ENCODE data around the gene ADCY2.

The ADCY2 gene

DNA sequence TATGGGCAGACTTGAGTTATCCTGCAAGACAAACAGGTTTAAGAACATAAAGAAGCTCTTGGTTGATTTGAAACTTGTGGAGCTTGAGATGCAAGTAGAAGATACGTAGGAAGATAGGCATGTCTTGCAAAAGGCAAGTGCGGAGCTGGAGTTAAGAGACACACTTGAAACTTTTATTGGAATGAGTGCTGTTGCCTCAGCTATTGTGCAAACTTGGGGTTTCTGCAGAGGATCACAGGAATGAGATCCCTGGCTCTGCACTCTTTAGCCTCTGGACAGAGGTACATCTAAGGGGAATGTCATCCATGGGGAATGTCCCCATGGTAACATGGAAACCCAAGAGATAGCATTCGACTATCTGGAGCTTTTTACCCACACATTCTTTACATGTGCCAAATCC, 121.1 kb downstream of the ADCY2 start:
- DNase-seq = no peak

DNA sequence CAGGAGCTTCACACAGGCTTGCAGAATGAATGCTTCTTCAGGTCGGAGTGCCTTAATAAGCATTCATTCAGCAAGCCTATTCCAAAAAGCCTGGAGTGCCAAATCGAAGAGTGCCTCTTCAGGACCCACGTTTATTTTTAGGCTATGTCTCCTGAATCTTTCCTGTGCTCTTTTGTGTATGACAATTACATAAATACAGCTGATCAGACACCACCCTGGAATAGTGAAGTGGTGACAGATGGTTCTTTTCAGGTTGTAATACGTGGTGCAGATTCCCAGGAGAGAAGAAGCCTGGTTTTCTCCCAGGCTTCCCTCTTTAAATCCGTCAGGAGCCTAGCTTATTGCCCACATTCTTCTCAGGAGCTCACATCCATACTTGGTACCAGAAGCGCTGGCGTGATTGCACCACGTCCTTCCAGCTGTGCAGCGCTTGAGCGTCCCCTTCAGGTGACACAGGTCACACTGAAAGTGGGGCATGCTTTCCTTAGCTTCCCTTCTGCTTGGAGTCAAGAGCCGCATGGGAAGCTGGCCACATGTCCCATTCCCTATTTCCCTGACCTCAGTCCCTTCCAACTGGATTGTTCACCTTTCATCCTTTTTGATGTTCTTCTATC, 123.1 kb downstream of the ADCY2 start:
- DNase-seq = no peak

DNA sequence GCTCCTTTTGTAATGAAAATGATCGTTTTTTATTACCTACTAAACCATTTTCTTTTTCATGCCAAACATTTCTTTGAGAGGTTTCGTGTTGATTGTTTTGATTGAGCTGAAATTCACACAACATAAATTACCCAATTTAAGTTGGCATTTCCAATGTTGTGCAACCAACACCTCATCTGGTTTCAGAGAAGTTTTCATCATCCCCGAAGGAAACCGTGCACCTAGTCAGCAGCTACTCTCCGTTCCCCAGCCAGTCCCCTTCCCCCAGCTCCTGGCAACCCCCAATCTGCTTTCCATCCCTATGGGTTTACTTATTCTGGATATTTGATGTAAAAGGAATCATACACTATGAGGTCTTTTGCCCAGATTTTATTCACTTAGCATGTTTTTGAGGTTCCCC, 123.6 kb downstream of the ADCY2 start:
- DNase-seq = no peak

DNA sequence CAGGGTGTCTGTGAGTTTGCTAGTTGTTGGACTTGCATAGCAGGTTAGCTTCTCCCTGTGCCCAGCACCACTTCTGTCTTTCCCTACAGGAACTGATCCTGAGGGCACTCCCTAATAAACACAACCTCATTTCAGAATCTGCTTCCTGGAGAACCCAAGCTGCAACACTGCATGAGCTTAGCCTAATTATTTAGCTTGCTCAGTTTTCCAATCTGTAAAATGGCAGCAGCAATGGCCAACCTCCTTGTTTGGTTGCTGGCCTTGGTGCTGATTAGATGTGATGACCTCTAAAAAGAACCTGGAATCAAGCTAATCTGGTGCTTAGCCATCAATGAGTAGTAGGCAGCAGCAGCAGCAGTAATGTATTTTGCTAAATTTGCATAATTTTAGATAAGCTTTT, 133.9 kb downstream of the ADCY2 start:
- DNase-seq = no peak

DNA sequence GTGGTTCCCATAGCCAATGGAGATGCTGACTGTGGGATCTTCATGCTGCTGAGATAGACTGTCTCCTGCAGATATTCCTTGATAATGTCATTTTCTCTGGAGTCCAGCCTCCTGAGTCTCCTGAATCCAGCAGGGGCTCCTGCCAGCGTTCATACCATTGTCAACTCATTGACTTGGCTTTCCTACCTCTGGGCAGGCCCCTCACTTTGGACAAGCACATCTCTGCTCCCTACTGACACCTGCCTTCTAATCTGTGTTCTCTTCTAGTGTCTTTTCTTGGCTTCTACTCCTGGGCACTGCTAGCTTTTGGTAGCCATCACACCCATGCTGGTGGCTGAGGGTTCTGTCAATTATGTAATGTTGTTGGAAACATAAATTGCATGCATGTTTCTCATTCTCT, 138.0 kb downstream of the ADCY2 start:
- no peak for DNase-seq

DNA sequence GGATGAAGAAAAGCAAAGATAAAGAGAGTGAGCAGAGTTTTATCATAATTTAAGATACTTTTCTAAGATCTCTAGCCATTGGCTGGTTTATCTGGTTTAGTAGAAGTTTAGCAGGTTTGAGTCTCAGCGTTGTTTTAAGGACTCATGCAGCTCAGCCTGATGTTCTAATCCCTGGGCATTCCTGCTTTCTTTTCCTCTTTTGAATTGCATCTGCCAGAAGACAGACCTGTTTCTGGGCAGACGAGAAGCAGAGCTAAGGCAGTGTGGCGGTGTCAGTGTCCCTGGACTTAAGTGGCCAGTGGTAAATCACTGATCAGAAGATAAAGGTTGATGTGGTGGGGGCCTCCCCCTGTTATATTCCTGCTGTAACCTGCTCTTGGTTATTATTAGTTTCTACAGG, 138.6 kb downstream of the ADCY2 start:
- no peak for DNase-seq

DNA sequence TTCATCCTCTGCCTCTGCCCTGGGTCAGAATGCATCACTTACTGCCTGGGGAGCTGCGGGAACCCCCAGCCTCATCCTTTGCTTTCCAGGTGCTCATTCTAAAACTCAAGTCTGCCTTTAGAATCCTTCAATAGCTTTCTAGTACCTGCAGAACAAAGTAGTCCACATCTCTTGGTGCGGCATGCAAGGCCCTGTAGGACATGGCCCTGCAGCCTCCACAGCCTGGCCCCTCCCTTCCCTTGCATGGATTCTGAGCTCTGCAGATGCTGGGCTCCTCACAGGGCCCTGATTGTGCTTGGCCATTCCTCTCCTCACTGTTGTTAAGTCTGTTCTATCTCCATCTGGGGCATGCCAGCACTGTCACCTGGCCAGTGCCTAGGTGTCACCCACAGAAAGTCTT, 141.6 kb downstream of the ADCY2 start:
- no peak for DNase-seq

DNA sequence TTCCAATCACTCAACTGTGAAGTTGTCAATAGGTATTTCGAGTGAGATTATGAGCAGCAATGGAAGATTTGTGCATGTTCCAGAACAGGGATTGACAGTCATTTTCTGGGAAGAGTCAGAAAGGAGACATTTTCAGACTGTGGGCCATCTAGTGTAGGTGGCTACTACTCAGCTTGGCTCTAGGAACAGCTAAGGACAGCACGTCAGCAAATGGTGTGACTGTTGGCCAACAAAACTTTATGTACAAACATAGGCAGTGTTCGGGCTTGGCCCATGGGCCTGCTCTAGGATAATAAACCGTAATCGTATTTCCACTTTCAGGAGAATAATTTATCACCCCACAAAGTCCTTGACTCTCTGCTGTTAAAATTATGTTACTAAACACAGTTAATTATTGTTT, 143.6 kb downstream of the ADCY2 start:
- DNase-seq = no peak

DNA sequence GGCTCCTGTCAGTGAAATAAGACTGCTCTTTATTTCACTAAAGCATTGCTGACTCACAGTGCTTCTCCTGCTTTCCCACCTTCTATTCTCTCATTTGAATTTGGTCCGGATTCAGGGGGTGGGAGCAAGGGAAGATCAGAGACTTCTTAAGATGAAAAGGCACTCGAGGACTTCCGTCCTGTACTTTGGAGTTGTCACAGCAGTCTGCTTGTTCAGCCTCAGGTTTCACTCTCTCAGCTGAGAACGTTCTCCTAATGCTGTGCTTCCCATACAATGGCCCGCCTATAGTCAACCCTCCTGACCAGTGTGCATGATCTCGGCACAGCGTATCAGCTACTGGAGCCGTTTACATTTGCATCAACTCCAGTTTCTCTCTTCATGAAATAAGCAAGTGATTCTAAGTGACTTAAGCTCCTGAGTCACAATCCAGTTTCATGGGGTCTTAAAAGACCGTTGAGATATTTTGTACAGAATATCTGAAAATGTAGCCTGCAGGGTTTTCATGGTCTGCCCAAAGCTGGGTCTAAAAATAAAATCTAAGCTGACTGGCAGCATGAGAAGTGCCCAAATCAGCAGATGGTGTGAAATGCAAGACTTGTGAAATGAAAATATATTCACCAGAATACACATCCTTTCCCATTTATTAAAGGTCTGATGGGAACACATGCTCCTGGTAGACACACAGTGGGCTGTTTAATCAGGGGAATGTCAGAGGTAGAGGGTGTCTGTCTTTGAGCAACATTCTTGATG, 145.0 kb downstream of the ADCY2 start:
- DNase-seq = no peak

DNA sequence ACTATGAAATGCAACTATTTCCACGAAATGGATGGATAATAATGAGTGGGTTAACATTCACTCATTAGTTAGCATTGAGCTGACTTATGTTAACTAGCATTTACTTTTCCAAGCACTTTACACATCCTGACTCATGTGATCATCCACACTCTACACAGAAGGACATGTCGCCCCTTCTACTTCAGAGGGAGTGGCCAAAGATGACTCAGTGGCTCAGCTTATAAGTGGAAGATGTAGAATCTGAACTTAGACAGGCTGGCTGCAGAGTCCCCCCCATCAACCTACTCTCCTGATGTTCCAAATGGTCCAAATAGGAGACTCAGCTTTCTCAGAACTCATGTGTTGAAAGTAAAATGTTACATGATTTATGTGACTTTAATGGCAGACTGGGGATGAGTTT, 146.0 kb downstream of the ADCY2 start:
- DNase-seq = no peak

DNA sequence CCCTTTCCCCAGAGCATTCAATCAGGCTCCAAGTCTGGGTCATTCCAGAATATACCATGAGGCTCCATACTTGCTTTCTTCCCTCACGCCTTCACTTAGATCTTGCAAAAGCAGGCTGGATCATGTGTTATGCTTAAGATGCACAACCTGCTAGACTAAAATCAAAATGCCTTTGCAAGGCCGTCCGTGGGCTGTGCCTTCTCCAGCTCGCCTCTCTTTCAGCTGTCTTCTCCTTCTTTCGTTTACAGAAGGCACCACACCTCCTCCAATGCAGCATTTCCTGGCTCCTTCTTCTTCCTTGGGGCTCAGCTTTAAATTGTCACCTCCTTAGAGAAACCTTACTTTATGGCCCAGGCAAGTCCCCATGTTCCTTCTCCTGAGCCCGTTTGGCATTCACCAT, 150.6 kb downstream of the ADCY2 start:
- DNase-seq = no peak

DNA sequence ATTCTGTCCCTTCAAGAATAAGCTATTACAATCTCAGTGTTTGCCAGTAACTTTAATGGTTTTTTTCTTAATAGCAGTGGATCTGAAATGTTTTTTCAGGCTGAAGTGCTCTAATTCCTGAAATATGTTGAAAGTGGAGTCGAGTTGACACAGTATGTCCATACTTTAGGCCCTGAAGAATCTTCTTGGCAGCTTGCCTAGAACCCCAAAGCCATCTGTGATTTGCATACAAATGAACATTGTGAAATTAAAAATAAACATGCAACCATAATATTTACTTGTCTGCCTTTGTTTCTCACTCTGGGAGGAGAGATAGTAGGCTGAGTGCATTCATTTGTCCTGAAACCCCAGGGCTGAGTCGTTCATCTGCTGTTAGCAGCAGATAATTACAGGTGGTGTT, 152.7 kb downstream of the ADCY2 start:
- no peak for DNase-seq

DNA sequence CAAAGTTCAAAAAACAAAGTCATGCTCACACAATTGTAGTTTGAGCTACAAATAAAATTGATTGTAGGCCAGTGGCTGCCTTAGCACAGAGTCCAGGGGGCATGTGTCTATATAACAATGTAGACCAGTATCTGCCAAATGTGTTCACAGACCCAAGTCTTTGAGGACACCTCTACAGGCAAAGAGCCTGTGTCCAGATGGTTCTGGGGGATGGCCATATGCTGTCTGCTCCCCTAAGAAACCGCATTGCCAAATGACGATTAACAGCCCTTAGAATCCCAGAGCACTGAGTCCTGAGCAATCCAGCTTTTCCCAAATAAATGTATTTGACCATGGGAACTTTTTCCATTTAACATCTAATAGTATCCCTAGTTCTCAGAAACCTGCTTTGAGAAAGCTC, 169.6 kb downstream of the ADCY2 start:
- no peak for DNase-seq

DNA sequence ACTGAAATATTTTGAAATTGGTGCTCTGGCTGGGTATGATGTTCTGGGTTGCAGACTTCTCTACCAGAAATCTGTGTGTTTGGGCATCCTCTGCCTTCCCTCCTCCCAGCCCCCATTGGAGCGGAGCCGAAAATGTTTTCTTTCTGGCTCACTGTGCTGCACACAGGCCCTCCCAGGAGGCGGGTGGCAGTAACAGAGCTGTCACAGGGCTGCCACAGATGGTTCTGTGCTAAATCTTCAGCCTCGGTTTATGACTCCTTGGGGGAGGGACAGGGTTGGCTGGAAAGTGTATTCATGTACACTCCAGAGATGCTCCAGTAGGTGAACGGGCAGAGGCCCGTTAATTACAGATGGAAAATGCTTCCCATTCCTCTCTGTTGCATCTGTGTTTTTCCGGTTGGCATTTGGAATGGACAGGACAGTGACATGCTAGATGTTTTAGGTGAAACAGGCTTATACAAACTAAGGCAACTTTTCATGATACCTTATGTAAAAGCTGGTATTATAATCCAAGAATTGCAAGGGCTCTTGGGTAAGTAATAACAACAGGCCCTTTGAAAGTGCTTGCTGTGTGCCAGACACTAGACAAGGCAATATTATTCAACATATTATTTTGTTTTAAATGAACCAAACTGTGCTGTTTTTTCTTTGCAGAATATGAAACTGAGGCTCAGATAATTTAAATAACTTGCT, 180.2 kb downstream of the ADCY2 start:
- DNase-seq = no peak

DNA sequence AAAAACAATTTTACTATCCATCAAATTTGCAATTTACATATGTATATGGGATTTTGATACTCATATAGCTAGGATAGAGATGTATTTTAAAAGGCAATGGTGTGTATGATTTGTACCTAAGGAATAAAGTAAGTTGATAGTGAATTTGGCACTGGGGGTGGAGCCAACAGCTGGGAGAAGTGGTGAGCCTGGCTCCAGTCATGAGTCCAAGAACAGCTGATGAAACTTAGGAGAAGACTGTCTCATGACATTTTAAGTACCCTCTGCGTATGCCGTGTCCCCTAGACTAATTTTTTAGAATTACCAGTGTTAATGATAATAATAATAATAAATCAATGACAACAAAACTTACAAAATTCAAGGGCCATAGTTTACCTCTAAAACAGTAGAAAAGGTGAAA, 181.4 kb downstream of the ADCY2 start:
- no peak for DNase-seq

DNA sequence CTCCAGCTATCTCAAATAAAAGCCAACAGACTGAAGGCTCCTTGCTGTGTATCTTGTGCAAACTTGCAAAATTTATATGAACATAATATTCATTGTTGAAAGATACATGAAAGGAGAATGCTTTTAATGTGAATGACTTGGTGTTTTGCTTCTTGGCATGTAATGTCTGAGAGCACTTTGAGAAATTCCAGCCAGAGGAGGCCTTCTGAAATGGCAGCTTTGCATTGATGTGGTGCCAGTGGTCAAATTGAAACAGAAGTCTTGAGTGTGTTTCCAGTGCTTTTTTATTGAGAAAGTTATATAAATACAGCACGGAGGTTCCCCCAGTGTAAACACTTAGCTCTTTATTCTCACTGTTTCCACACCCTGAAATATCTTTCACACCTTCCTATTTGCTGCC, 182.1 kb downstream of the ADCY2 start:
- DNase-seq = no peak

DNA sequence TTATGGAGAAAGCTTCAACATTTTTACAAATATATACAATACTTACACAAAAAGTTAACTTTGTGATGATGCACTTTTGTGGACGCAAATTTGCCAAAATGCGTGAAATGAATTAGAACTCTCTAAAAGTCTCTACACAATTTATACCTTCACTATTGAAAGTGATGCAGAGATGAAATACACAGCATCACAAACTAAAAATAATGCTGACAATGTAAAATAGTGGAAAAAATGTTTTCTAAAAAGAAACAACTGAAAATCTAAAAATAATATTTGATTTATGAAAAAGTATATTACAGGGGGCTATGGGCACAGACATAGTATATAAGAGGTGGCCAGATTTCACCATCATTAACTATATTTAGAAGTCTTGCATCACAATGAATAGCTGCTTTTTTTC, 188.8 kb downstream of the ADCY2 start:
- DNase-seq = no peak

DNA sequence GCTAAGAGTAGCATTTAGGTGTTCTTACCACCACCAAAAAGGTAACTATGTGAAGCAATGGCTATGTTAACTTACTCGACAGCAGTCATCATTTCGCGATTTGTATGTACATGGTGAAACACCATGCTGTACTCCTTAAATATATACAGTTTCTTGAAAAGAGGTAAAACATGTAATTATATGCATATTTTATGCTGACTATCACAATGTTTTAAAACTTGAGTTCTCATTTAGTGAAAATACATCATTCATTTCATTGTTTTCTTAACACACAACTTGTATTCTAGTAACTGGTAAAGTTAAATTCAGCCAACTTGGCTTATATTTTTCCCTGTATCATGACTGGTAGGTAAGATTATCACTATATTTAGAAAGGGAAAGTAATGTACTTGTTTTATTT, 189.9 kb downstream of the ADCY2 start:
- DNase-seq = no peak

DNA sequence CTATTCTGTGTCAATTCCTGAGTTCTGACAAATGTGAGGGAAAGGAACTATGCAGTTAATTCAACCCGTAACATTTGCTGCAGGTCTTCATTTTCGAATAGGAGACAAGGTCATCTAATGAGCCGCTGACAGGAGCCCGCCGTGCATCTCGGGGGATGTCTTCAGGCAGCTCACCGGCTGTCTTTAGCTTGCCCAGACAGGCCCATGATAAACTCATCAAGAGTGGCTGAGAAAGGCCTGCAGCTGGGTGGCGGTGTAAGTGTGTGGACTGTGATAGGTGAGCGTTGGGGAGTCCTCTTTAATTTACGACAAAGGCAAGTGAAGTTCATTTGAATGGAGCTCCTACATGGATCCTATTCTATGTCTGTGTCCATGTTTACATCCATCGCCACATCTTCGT, 190.5 kb downstream of the ADCY2 start:
- no peak for DNase-seq

DNA sequence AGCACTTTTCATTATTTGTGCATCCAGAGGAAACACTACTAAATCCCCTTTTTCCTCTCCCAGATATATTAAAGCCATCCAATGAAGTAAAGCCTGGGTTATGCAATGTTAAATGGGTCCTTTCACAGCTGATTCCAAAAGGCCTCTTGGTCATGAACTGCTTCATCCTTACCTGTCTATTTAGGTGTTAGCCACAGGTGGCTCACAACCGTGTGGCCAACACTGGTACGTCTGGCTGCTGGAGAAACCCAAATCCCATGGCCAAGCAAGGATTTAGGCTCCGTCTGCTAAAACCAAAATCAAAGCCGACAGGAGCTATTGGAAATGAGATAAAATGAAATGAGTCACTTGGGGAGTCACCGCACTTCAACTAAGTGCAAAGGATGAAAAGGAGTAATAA, 193.9 kb downstream of the ADCY2 start:
- DNase-seq = no peak

DNA sequence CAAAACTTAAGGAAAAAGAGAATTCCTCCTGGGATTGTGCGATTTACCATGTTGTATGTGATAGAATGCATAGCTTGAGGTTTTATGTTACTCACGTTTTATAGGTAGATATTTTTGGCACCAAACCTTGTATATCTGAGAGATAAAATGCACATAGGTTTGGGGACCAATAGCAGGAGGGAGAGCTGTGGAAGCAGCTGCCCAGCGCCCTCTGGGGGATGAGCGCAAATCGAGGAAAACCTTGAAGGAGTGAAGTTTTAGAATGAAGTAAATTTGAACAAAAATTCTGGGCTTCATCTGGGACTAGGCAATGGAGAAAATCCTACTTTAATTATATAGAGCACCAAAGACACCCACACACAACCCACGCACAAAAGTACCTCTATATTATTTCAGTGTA, 197.0 kb downstream of the ADCY2 start:
- DNase-seq = no peak

DNA sequence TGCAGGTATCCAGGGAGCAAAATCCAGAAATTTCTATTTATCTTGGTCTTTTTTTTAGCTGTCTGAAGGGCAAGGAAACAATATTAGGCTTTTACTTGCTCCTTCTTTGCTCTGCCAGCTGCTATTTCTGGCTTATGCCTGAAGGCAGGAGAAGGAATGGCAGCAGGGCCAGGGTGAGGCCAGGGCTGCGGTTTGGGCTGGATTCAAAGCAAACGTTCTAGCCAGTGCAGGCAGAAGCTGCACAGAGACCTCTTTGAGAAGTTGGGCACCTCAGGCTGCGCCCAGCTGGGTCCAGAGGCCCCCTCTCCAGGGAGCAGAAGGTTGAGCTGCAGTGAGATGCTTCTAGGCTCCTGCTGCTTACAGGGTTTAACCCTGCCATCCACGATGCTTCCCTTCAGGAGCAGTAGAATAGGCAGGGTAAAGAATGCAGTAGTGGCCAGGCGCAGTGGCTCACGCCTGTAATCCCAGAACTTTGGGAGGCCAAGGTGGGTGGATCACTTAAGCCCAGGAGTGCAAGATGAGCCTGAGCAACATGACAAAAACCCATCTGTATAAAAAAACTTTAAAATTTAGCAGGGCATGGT, 201.2 kb downstream of the ADCY2 start:
- DNase-seq = no peak

DNA sequence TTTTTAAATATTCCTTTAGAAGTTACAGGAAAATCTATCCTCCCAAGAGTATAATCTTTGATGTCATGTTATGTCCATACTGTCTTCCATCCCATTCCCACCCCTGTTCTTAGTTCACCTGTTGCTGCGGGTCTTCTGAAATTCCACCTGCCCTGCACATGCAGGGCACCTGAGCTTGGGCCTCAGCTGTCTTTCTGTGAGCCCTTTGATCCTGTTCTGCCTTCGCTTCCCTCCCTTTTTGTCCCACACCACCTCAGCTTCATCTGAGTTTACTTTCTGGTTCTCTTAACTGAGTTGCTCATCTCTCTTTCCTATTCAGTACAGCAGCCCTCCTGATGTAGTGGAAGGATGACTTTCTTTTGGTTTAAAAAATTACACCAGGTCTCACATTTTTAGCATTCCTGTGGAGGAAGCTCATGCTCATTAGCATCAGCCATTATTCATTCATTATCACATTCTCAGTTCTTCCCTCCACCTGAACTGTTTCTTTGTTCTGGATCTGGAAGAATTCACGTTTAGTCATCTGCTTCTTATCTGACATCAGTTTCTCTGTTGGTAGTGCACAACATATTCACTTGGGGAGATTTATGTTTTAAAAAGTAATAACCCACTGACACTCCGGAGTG, 211.0 kb downstream of the ADCY2 start:
- no peak for DNase-seq

DNA sequence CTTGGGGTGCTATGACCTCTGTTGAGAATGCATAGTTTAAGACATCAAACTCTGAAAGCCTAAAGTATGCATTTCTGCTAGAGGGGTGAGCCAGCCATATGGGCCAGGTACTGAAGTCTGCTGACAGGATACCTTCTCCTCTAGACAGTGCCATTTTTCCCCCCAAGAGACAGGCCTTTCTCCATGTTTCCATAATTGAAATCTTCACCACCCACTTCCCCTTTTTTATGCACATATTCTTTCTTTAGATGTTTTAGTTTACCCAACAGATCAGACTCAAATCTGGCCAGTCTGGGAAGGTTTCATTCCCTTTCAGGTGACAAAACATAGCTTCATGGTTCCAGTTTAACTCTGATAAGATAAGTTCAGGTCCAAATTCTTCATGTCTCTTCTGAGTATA, 212.8 kb downstream of the ADCY2 start:
- DNase-seq = no peak

All from activated CD4-positive, CD25-positive, alpha-beta regulatory T cell (primary cell).